GM12865 (cell line): ENCODE data around the gene TMEM120A.

Experiments
- DNase-seq: peaks from one replicate; pipeline ENCODE4 v3.0.0; 2010; ENCODE audit warnings: low read depth
- H3K4me3 ChIP-seq: 2 replicates; pipeline ENCODE4 v1.5.1; 2011; ENCODE audit warnings: mild to moderate bottlenecking, low read depth, low read length, control low read depth
- CTCF ChIP-seq: IDR thresholded peaks from 2 replicates; pipeline ENCODE4 v1.5.1; 2011; ENCODE audit warnings: low read length, control low read depth, low read depth, inconsistent platforms; ENCODE audit not compliant: insufficient read depth; ENCODE audit errors: missing control alignments

TMEM120A gene

GRCh38 chr7:75987805-75988567 lies 6.4 kb downstream of the TMEM120A start:
- DNase-seq, result no peak
- no peak overlapping the region for H3K4me3 ChIP-seq
- no peak for TF ChIP-seq CTCF

GRCh38 chr7:75987026-75987804 lies 7.2 kb downstream of the TMEM120A start:
- no peak for TF ChIP-seq CTCF
- DNase-seq, result no peak
- no peak overlapping the region for H3K4me3 ChIP-seq

- DNase-seq, result no peak
- no peak for TF ChIP-seq CTCF
Measured at GRCh38 chr7:75986147-75986781, 8.1 kb downstream of the TMEM120A start.

GRCh38 chr7:75985518-75986146 lies 8.8 kb downstream of the TMEM120A start:
- H3K4me3 ChIP-seq, result no peak overlapping the region
- TF ChIP-seq CTCF, result no peak
- no peak for DNase-seq

More at GRCh38 chr7:75986147-75986781, 8.1 kb downstream of the TMEM120A start:
- no peak overlapping the region for H3K4me3 ChIP-seq

DNA sequence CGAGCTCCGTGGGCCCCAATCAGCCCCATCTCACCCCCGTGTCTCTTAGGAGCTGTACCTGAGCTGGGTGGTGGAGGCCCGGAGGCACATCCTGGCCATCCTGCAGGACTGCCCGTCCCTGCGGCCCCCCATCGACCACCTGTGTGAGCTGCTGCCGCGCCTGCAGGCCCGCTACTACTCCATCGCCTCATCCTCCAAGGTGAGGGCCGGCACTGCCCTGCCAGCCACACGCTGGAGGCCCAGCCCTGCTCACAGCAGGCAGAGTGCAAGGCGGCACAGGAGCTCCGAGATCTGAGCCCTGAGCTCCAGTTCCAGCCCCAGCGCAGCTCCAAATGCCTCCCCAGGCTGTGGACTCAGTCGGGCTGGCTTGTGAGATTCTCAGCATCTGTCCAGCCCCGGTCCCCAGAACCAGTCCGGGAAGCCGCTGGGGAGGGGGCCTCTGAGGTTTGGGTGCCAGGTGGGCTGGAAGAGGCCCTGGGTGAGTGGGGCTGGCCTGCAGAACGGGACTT lies 9.3 kb downstream of the TMEM120A start:
- no peak for DNase-seq
- no peak overlapping the region for H3K4me3 ChIP-seq
- no peak for TF ChIP-seq CTCF
